GM10266 (cell line): ENCODE measurements around the gene ZDHHC20.

Experiments used
- DNase-seq: peaks from one replicate; pipeline ENCODE4 v3.0.0; 2012; ENCODE audit errors: extremely low spot score
- CTCF ChIP-seq: IDR thresholded peaks from 2 replicates; pipeline ENCODE4 v1.5.1; 2012; ENCODE audit warnings: mild to moderate bottlenecking, low read depth; ENCODE audit not compliant: control insufficient read depth, insufficient read depth; ENCODE audit errors: missing control alignments

Gene ZDHHC20

GRCh38 chr13:21341637-21342422, 117.3 kb downstream of the ZDHHC20 start:
- DNase-seq = no peak
- TF ChIP-seq CTCF = no peak

- no peak for DNase-seq
These were observed 120.3 kb downstream of the ZDHHC20 start for GRCh38 chr13:21338639-21339278.

GRCh38 chr13:21338156-21338555, 120.9 kb downstream of the ZDHHC20 start:
- DNase-seq = no peak
- no peak for TF ChIP-seq CTCF

More at GRCh38 chr13:21338639-21339278, 120.3 kb downstream of the ZDHHC20 start:
- TF ChIP-seq CTCF = no peak

- DNase-seq = no peak
- TF ChIP-seq CTCF = no peak
These were observed 122.3 kb downstream of the ZDHHC20 start for GRCh38 chr13:21336609-21337349.

GRCh38 chr13:21333186-21333585, 125.9 kb downstream of the ZDHHC20 start:
- DNase-seq = no peak
- no peak for TF ChIP-seq CTCF

- peak; percentile 62 for DNase-seq
- TF ChIP-seq CTCF = no peak
These were observed 128.8 kb downstream of the ZDHHC20 start for GRCh38 chr13:21330126-21330861.
